DOHH2 (cell line): Measurements from ENCODE around the gene PDE10A.
"Not testable (repeated sequence)": the region's sequence is repeated elsewhere in the genome, so short reads cannot be mapped to it uniquely, and the experiment has no call there.

Experiments used
- H3F3A ChIP-seq: fragments of 200-600 bp; sonication (generic), shearing (Covaris generic); 2 replicates; pipeline ENCODE4 v1.6.0; 2016; ENCODE audit warnings: antibody characterized with exemption, mild to moderate bottlenecking; ENCODE audit not compliant: control insufficient read depth, insufficient read depth
- H3K27ac ChIP-seq: fragments of 200-600 bp; sonication (generic); 2 replicates; pipeline ENCODE4 v1.5.1; 2014; ENCODE audit warnings: low read depth, mild to moderate bottlenecking, low read length, moderate library complexity
- H3K27me3 ChIP-seq: fragments of 200-600 bp; sonication (generic); 2 replicates; pipeline ENCODE4 v1.6.1; 2014; ENCODE audit warnings: mild to moderate bottlenecking, low read length, mixed read lengths; ENCODE audit not compliant: control insufficient read depth
- H3K36me3 ChIP-seq: fragments of 200-600 bp; sonication (generic); 2 replicates; pipeline ENCODE4 v1.6.1; 2014; ENCODE audit warnings: mild to moderate bottlenecking, low read length, moderate library complexity, mixed read lengths; ENCODE audit not compliant: control insufficient read depth
- H3K4me1 ChIP-seq: fragments of 200-600 bp; sonication (generic); 2 replicates; pipeline ENCODE4 v1.6.1; 2014; ENCODE audit warnings: mild to moderate bottlenecking, low read length, mixed read lengths; ENCODE audit not compliant: control insufficient read depth
- H3K4me2 ChIP-seq: fragments of 200-600 bp; sonication (generic); 2 replicates; pipeline ENCODE4 v1.6.0; 2014; ENCODE audit warnings: mild to moderate bottlenecking, low read length, moderate library complexity
- H3K4me3 ChIP-seq: fragments of 200-600 bp; sonication (generic); 2 replicates; pipeline ENCODE4 v1.5.1; 2014; ENCODE audit warnings: mild to moderate bottlenecking, low read length, mixed read lengths
- H3K79me2 ChIP-seq: fragments of 200-600 bp; sonication (generic); 2 replicates; pipeline ENCODE4 v1.6.1; 2014; ENCODE audit warnings: mild to moderate bottlenecking, low read length, mixed read lengths; ENCODE audit not compliant: control insufficient read depth
- H3K9me2 ChIP-seq: fragments of 200-600 bp; sonication (generic); replicated peaks from 2 replicates; pipeline ENCODE4 v1.6.1; 2014; ENCODE audit warnings: mild to moderate bottlenecking, low read length, mixed read lengths; ENCODE audit not compliant: control insufficient read depth
- H3K9me3 ChIP-seq: fragments of 200-600 bp; sonication (generic); 2 replicates; pipeline ENCODE4 v1.6.1; 2014; ENCODE audit warnings: antibody characterized with exemption, low read length, mixed read lengths; ENCODE audit not compliant: control insufficient read depth, insufficient read depth
- H4K20me1 ChIP-seq: fragments of 200-600 bp; sonication (generic); 2 replicates; pipeline ENCODE4 v1.6.0; 2014; ENCODE audit warnings: low read depth, mild to moderate bottlenecking, antibody characterized with exemption, low read length, moderate library complexity; ENCODE audit not compliant: control insufficient read depth, insufficient read depth
- EZH2phosphoT487 ChIP-seq: fragments of 200-600 bp; sonication (generic); IDR thresholded peaks from 2 replicates; pipeline ENCODE4 v1.6.1; 2017; ENCODE audit warnings: borderline replicate concordance, mild to moderate bottlenecking, antibody characterized with exemption, low read length, moderate library complexity, mixed read lengths
- TF ChIP-seq, protein P1 (sequence below): fragments of 200-600 bp; sonication (generic); IDR thresholded peaks from one replicate; pipeline ENCODE4 v1.5.1; 2014; ENCODE audit warnings: antibody characterized with exemption, mild to moderate bottlenecking, low read depth, low read length; ENCODE audit not compliant: poor library complexity, severe bottlenecking

PDE10A gene

DNA sequence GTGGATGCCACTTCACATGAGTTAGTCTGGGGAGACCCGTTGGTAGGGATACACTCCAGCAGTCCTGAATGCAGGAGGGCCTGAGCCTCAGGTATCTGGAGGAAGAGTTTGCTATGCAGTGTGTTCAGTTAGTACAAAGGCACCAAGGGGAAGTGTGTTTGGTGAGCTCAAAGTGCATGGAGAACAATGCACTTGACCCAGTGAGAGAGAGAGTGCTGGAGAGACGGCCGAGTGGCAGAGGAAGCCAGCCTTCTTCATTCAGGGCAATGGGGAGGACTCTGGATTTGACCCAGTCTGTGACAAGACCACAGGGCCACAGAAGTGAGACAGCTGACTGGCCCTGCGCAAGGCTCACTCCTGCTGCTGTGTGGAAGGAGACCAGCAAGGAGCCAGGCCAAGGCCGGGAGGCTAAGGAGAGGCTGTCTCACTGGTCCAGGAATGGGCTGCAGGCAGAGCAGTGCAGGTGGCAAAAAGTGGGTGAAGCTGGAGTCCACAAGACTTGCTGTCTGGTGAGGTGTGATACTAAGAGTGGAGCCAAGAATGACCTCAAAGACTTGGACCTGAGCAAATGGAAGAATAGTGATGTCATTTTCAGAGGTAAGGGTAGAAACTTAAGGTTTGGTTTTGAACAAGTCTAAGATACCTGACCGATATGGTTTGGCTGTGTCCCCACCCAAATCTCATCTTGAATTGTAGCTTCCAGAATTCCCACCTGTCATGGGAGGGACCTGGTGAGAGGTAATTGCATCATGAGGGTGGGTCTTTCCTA is 38.0 kb downstream of the PDE10A start:
- H3K9me2 ChIP-seq = no peaks in the 10 kb centered on the region
- no peaks in the 10 kb centered on the region for H3K27me3 ChIP-seq
- no peak overlapping the region for H3K4me3 ChIP-seq
- no peaks in the 10 kb centered on the region for H4K20me1 ChIP-seq
- no peaks in the 10 kb centered on the region for H3K9me3 ChIP-seq
- no peaks in the 10 kb centered on the region for H3K4me1 ChIP-seq
- no peak overlapping the region for H3K4me2 ChIP-seq
- H3F3A ChIP-seq = no peaks in the 10 kb centered on the region
- no peaks in the 10 kb centered on the region for H3K79me2 ChIP-seq
- H3K36me3 ChIP-seq = no peaks in the 10 kb centered on the region
- TF ChIP-seq EZH2phosphoT487 = no peak
- TF ChIP-seq, protein P1, sequence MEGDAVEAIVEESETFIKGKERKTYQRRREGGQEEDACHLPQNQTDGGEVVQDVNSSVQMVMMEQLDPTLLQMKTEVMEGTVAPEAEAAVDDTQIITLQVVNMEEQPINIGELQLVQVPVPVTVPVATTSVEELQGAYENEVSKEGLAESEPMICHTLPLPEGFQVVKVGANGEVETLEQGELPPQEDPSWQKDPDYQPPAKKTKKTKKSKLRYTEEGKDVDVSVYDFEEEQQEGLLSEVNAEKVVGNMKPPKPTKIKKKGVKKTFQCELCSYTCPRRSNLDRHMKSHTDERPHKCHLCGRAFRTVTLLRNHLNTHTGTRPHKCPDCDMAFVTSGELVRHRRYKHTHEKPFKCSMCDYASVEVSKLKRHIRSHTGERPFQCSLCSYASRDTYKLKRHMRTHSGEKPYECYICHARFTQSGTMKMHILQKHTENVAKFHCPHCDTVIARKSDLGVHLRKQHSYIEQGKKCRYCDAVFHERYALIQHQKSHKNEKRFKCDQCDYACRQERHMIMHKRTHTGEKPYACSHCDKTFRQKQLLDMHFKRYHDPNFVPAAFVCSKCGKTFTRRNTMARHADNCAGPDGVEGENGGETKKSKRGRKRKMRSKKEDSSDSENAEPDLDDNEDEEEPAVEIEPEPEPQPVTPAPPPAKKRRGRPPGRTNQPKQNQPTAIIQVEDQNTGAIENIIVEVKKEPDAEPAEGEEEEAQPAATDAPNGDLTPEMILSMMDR = no peak
- no peak overlapping the region for H3K27ac ChIP-seq

DNA sequence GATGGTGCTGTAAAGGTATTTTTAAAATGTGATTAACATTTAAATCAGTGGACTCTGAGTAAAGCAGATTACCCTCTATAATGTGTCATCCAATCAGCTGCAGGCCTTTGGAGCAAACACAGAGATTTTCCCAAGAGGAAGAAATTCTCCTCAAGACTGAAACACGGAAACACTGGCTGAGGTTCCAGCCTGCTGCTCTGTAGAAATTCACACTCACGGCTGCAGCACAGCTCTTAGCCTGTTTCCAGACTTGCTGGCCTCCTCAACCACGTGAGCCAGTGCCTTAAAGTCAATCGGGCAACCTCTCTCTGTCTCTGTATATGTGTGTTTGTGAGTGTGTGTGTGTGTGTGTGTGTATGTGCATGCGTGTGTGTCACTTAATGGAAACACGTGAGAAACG is 41.1 kb downstream of the PDE10A start:
- Histone ChIP-seq H3F3A (no peaks in the 10 kb centered on the region), H3K36me3 (no peaks in the 10 kb centered on the region), H3K27ac (no peak overlapping the region), H3K4me1 (no peaks in the 10 kb centered on the region), H3K27me3 (no peaks in the 10 kb centered on the region), H3K9me2 (no peaks in the 10 kb centered on the region), H3K9me3 (peaks cover 7% of the 10 kb centered on the region; the same call in 1 of the 2 replicates), H3K79me2 (no peaks in the 10 kb centered on the region), H3K4me2 (no peak overlapping the region), H4K20me1 (no peaks in the 10 kb centered on the region), H3K4me3 (no peak overlapping the region)
- TF ChIP-seq EZH2phosphoT487 = no peak
- TF ChIP-seq, protein P1 = no peak

DNA sequence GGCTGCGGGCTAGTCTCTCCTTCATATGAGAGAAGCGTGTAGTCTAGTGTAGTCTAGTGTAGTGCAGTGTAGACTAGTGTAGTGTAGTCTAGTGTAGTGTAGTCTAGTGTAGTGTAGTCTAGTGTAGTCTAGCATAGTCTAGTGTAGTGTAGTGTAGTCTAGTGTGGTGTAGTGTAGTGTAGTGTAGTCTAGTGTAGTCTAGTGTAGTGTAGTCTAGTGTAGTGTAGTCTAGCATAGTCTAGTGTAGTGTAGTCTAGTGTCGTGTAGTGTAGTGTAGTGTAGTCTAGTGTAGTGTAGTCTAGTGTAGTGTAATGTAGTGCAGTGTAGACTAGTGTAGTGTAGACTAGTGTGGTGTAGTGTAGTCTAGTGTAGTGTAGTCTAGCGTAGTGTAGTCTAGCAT is 44.1 kb downstream of the PDE10A start:
- H4K20me1 ChIP-seq, H3K27me3 ChIP-seq, H3K4me2 ChIP-seq, H3K27ac ChIP-seq, H3K36me3 ChIP-seq, H3K4me1 ChIP-seq, H3K79me2 ChIP-seq, H3K4me3 ChIP-seq, H3K9me3 ChIP-seq, H3F3A ChIP-seq, H3K9me2 ChIP-seq: not testable (repeated sequence)

DNA sequence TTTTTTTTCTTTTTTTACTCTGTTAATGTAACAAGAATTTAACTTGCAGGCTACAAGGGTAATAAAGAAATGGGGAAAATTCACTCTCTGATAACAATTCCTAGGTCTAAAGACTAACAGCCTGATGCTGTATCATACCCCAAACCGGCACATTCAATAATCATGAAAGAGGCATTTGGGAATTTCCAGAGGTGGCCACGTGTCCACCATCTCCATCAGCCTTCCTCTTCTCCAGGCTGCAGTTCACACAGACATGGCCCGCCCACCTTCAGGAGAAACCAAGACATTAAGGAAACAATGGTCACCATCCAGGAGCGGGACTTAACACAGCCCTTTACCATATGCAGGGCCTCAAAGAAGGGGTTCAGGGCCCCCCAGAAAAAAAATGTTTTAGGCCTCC is 44.8 kb downstream of the PDE10A start:
- H3K9me3 ChIP-seq = peaks cover 7% of the 10 kb centered on the region; the same call in 1 of the 2 replicates
- no peaks in the 10 kb centered on the region for H3K79me2 ChIP-seq
- no peak overlapping the region for H3K27ac ChIP-seq
- no peaks in the 10 kb centered on the region for H3K27me3 ChIP-seq
- no peak overlapping the region for H3K4me2 ChIP-seq
- TF ChIP-seq, protein P1 = no peak
- no peak for TF ChIP-seq EZH2phosphoT487
- no peaks in the 10 kb centered on the region for H3F3A ChIP-seq
- no peaks in the 10 kb centered on the region for H3K36me3 ChIP-seq
- no peaks in the 10 kb centered on the region for H3K9me2 ChIP-seq
- no peaks in the 10 kb centered on the region for H3K4me1 ChIP-seq
- no peaks in the 10 kb centered on the region for H4K20me1 ChIP-seq
- no peak overlapping the region for H3K4me3 ChIP-seq
